ENCODE results near the gene OSBPL2. TPM values are rescaled to one million over a fixed set of nuclear protein-coding genes. Genes with fewer than 3 reads are reported as not detected.

OSBPL2 gene
- total RNA-seq, 1 donor from 2014 or later = 45.0 TPM

DNA sequence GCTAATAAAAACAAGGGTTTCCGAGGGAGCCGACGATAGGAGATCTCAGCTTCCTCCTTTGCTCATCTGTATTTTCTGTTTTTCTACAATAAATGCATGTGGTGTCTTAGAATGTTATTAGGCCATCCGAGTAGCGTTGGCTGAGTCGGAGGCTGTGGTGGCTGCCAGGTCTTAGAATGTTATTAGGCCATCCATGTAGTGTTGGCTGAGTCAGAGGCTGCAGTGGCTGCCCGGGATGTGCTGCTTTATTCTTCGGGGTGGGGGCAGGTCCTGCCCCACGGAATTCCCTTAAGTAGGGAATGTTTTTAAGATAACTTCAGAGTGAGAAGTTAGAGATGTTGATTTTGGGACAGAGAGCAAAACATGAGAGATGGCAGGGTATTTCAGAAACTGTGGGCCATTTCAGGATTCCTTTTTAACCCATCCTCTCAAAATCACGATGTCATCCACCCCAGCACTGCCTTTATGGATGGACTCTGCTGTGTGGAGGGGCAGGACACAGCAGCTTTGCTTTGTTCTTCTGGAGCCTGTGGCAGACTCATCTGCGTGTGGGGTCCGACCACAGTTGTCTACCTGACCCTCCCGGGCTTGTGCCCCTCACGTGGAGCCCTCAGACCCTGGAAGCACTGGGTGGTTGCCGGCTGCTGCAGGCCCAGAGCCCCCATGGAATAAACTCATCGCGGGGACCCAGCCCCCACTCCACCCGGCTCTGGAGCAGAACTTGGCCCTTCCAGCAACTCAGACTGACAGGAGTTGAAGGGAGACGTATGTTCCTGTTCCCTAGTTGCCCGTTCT is 20.4 kb downstream of the OSBPL2 start:
- no peak for DNase-seq

DNA sequence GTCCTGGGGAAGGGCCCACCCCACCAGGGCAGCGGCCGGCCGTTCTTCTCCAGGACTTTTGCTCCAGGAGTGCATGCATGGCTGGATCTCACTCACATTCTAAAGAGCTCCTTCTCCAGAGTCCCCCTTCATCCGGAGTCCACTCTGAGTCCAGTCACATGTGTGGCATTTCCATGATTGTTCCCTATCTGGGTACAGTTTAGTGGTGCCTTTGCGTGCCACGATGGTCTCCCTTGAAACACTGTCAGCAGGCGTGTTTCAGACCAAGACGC is 20.9 kb downstream of the OSBPL2 start:
- no peak for DNase-seq

DNA sequence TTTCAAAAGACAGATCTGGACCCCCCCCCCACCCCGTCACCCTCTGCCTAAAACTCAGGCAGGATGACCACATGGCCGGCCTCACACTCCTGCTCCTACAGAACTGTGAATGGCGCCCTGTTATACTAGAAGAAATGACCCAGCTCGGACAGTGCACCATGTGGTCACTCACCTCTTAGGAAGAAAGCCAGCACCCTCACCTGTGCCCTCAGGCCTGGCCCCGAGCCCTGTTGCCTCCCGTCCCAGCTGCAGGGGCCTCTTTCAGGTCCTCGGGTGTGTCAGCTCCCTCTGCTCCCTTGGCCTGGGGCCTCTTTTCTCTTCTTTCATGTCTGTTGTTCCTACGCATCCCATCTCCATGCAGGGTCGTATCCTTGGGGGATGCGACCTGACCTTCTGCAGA is 23.7 kb downstream of the OSBPL2 start:
- no peak for DNase-seq

DNA sequence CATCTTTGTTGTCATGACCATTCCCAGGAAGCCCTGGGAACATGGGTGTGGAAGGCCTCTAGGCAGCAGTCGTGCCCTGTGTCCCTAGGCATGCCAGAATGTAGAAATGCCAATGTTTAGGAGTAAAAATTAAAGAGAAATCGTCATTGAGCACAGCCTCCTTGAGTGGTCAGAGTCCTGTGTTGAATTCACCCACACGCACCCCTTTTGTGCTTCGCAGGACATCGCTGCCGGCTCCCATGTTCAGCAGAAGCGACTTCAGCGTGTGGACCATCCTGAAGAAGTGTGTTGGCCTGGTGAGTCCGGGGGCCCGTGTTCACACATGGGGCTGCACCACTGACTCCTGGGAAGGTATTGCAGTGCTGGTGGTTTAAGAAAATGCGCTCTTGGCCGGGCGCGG is 25.1 kb downstream of the OSBPL2 start:
- DNase-seq = no peak

DNA sequence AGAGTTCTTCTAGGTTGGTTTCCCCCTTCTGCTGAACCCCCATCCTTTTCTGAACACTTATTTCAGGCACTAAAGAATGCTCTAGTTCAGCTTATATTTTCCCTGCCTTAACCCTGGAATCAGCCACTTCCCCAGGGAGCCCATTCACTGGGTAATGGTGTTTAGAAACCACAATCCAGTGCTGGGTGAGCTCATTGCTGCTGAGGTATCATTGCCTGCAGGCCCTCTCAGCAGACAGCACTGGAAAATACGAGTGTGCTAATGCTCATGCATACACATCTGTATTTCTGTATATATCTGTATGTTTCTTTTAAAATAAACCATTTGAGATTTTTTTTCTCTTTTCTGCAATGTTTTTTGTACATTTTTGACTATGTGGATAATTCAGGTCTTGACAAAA is 27.0 kb downstream of the OSBPL2 start:
- DNase-seq = no peak

DNA sequence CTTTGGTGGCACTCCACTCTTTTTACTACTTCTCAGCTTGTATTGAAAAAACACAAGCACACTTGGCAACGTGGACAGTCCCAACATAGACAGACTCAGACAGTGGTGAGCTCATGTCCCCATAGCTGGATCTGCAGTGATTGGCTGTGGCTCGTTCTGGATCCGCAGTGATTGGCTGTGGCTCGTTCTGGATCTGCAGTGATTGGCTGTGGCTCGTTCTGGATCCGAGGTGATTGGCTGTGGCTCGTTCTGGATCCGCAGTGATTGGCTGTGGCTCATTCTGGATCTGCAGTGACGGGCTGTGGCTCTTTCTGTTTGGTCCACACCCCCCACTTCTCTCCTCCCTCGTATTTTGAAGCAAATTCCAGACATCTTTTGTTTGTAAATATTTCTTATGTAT is 28.0 kb downstream of the OSBPL2 start:
- no peak for DNase-seq

DNA sequence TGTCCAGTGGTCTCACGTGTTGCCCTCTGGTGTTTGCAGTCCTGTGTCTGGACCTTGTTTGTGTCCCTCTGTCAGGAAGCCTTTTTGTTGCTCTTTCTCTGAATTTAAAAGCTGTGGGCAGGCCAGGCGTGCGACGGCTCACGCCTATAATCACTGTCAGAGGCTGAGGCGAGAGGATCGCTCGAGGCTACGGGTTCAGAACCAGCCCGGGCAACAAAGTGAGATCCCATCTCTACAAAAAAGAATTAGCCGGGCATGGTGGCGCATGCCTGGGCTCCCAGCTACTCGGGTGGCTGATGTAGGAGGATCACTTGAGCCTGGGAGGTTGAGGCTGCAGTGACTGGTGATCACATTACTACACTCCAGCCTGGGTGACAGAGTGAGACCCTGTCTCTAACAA is 28.5 kb downstream of the OSBPL2 start:
- no peak for DNase-seq

DNA sequence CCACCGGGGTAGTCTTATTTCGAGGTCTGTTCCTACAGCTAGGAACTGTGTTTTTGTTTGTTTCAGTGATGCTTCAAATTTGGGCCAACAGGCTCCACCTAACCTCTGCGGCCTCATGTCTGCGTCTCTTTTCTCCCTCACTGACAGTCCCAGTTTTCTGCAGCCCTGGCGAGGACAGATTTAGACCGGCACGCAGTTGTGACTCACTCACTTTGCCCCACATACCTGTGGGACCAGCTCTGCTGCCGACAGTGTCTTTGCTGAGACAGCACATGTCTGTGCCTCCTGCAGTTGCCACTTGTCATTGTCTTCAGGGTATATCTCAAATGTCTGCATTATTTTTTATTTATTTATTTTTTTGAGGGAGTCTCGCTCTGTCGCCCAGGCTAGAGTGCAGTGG is 29.2 kb downstream of the OSBPL2 start:
- DNase-seq = peak; percentile 13

DNA sequence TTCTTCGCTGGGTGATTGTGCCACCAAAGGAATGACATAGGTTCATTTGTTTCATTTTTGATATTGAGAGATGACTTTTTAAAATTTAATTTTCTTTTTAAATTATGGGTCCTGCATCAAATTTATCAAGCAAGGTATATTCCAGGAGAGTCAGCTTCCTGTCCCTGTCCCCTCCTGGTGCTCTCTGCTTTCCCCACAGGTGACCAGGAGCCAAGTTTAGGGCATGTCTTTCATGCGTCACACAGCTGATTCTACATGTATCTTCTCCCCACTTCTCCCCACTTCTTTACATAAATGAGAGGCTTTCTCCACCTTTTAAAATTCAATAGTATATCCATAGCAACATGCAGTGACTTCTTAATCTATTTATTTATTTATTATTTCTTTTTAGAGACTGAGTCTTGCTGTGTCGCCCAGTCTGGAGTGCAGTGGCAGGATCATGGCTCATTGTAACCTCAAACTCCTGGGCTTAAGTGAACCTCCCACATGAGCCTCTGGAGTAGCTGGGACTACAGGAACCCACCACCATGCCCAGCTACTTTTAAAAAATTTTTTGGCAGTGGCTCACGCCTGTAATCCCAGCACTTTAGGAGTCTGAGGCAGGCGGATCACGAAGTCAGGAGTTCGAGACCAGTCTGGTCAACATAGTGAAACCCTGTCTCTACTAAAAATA is 30.0 kb downstream of the OSBPL2 start:
- no peak for DNase-seq

DNA sequence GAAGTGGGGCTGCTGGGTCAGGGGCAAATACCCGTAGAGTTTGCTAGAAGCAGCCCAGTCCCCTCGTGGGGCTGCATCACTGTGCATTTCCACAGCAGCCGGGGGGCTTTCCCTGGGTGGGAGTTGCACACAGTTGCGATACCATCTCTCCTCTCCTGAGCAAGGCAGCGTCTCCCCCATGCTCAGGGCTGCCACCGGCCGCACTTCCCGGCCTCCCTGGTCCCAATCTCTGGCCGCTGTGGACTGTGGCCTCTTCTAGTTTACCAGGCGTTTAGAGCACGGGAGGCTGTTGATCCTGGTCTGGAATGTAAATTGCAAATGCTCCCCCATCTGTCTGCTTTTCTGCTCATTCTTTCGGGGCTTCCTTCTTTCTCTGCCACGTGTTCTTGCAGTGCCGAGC is 31.1 kb downstream of the OSBPL2 start:
- no peak for DNase-seq

DNA sequence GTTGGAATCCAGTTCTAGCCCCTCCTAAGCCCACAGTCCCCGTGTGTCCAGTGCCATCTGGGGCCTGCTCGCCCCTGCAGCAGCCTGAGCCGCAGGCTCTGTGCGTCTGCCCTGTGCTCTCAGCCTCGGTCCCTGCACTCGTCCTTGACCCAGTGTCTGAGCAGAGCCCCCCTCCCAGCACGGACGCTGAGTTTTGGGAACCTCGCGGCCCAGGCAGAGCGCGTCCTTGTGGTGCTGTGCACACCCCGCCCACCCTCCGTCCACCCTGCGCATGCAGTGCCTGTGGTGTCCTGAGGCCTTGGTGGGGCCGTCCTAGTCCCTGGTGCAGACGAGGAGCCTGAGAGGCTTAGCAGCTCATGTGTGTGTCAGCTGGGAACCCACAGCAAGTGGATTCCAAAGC is 31.6 kb downstream of the OSBPL2 start:
- no peak for DNase-seq

DNA sequence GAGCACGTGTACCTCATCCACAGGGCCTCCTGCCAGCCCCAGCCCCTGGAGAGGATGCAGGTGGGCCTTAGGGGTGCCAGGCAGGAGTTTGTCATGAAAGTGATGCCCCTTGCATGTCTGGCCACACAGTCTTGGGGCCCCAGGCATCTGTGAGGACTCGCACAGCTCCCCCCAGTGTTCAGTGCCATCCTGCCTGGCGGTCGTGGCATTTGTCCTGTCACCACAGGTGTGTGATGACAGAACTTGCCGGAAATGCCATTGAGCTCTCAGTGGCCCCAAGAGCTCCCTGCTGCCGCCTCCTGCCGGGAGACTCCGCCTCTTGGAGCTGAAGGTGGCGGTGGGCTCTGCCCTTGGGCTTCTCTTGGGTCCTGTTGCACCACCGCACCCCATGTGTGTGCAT is 33.9 kb downstream of the OSBPL2 start:
- DNase-seq = no peak

DNA sequence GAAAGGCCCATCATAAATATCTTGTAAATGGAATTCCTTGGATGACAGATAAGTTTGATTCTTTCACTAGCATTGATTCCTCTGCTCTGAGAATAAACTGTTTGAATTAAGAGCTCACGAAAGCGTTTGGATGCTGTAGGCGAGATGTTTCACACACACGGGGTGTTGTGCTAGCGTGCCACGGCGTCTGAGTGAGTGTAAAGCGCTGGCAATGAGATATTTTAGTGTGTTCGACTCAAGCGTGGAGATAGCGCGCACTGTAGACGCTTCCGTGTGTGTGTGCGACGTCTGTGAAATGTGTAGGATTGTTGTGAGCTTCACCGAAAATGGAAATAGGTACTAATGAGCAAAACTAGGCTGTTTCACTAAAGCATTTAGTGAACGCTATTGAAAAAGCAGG is 35.1 kb downstream of the OSBPL2 start:
- DNase-seq = no peak

DNA sequence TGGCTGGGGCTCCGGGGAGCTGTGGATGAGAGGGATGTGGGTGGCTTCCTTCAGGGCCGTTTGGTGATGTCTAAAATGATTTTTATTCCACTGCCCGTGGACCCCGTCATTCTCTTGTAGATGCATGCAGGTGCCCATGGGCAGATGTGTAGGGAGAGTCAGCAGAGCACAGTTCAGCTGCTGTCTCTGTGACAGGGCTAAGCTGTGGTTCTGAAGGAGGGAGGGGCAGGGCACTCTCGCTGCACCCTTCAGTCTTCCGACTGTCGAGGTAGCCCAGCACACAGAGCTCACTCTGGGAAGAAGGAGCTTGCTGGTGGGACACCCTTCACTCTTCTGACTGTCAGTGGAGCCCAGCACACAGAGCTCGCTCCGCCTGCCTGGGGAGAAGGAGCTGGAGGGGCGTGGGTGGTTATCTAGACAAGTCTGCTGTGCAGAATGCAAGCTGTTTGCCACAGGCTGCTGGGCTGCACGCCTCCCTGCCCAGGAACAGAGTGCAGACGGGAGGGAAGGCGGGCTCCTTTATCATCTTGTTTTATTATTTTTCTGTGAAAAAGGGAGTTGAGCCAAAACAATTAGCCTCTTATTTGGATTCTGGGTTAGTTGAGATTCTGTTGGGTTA is 36.1 kb downstream of the OSBPL2 start:
- DNase-seq = peak; percentile 16

DNA sequence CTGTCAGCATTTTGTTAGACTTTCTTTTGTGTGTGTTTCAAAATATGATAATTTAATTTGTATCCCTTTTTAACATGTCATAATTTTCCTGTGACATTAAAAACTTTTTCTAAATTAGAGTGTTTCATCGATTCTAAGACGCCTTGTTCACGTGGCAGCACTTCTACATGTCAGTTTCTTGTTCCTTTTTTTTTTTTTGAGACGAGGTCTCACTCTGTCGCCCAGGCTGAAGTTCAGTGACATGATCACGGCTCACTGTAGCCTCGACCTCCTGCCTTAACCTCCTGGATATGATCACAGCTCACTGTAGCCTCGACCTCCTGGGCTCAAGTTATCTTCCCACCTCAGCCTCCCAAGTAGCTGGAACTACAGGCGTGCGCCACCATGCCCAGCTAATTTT is 36.9 kb downstream of the OSBPL2 start:
- DNase-seq = no peak

DNA sequence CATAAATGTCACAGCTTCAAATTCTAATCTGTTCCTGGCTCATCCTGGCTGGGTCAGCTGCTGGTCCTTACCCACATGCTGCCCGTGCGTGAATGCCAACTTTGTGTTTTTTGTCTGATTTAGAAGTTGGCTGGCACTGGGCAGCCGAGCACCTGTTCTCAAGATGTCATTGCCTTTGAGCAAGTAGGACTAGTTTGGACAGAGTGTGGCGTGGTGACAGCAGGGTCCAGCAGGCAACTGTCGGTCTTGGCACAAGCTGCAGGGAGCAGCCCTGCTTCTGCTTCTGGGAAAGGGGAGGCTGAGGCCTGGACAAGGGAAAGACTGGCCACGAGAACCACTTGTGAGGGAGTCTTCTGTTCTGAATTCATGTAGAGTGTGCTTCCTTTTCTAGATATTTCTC is 38.1 kb downstream of the OSBPL2 start:
- peak; percentile 97 for DNase-seq

DNA sequence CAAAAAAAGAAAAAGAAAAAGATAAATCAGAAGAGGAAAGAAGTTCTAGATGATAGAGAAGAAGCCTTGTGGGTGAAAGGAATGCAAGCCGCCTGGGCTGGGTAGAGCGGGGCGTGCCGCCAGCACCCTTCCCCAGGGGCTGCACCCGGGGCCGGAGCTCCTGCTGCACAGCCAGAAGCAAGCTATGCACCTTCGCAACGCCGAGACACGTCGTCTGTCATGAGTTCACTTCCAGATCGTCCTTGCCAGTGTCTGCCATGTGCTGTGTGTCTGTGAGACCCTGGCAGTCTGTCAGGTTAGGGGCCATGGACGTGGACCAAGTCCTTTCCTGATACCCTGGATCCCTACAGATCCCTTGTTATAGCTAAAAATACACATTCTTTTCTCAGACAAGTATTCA is 38.9 kb downstream of the OSBPL2 start:
- no peak for DNase-seq

DNA sequence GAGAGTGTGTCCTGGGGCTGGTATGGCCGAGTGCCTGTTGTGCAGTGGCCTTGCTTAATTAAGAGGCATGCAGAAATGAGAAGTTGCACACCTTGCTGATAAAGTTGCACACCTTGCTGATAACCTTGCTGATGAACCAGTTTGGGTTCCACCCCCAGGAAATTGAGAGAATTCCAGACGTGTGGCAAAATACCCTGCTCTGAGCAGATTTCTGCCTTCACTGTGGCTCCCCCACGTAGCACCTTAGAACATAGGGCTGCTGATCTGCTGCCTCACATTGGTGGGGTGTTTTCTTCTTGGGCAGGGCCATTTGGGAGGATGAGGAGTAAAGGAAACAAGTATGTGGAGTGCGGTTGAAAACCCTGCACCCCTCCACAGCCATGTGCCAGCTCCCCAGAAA is 42.0 kb downstream of the OSBPL2 start:
- no peak for DNase-seq

DNA sequence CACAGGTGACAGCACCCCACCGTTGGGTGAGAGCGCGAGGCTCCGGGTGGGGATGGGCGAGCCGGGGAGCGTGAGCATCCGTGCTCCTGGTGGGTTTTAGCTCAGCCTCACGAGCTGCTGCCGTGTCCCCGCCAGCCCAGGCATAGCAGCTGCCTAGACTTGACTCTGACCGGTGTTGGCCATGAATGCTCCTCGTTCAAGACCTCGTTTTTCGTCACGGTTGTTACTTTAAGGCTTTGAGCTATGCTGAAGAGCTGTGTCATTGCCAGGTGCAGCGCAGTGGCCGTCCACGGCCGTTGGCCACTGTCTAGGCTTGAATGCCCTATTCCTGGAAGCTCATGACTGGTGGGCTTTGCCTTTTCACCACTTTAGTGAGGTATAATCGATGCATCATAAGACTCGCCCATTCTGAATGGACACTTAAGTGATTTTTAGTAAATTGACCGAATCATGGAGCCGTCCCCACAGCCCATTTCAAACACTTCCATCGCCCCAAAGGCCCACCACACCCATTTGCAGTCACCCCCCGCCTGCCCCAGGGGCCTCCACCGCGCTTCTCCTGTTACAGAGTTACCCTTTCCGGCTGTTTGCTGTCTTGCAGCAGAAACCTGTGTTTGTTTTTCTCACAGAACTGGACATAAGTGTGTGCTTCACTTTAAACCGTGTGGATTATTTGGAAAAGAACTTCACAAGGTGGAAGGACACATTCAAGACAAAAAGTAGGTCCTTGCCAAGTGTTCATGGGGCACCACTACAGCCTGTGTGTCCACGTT is 43.0 kb downstream of the OSBPL2 start:
- DNase-seq = no peak

DNA sequence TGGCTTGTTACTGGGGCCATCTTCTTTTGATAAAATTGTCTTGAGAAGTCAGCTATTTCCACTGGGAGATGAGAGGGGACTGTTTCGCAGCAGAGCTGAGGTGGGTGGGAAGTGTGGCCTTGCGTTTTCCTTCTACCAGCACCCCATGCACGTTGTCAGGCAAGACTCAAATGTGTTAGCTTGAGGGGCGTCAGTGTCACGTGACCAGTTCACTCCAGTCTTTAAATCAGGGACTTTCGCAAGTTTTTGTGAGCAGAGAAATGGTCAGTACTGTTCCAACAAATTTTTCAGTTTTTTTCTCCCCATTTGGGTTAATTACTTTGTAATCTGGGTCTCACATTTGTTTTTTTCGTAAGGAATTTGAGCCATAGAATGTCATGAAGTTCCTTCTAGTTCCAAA is 43.8 kb downstream of the OSBPL2 start:
- DNase-seq = no peak

DNA sequence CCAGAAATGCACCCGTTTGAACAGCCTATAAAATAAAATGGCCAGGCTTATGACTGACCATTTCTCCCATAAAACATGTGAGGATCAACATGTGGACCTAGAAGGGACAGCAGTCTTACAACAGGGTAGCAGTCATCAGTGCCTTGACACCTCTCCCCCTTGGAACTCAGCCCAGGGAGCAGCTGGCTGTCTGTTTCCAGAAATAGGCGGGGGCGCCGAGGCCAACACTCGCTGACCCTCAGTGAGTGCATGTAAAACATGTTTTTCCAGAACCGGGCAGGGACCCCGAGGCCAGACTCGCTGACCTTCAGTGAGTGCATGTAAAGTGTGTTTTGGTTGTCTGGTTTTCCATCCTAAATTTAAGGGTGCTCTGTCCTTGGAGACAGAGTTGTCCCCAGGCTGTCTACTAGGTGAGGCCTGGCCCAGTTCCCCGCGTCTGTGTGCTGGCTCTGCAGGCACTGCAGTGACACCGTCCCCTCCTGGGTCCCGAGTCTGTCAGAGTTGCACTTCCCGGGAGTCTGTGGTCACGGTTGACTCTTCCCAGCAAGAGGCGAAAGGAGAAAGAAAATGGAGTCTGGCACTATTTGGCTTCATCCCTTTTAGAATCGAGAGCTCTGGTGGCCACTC is 44.7 kb downstream of the OSBPL2 start:
- DNase-seq = peak; percentile 74

DNA sequence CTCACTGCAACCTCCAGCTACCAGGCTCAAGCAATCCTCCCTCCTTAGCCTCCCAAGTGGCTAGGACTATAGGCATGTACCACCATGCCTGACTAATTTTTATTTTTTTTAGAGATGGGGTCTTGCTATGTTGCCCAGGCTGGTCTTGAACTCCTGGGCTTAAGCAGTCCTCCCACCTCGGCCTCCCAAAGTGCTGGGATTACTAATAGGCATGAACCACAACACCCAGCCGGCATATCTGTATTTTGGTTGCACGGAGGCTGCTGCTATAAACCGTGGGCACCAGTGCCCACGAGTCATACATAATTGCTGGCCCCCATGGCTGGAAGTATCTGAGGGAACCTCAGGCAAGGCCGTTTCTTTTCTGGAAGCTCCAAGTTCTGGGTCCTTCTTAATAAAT is 46.1 kb downstream of the OSBPL2 start:
- DNase-seq = no peak

DNA sequence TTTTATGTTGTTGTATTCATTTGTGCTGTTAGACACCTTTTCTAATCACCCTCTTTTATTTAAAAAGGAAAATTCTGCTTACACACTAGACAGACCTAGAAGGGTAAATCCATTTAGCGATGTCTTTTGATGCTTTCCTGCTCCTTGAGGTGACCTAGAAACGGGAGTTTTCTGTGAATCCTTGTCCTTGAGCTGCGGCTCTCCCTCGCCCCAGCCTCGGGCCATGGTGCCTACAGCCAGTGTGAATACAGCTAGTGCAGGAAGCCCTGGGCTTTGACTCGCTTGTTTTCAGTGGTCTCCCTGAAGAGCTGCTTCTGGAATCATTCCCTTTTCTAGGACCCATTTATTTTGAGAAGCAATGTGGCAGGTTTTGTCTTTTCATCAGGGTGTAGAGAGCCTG is 46.8 kb downstream of the OSBPL2 start:
- DNase-seq = no peak
